K562 (cell line): Measurements from ENCODE around the gene MYO1F. TPM values are rescaled to one million over a fixed set of nuclear protein-coding genes. Genes with fewer than 3 reads are reported as not detected.

Source experiments
- ATAC-seq: fragments of 200-7000 bp; cut with Tn5 transposase; 3 replicates; pipeline ENCODE4 v1.9.1; 2020; ENCODE audit warnings: moderate library complexity
- BruUV-seq: library from RNA; stranded (reverse); fragments of 400-500 nt; replicated peaks from 2 replicates; lab custom pipeline; 2021; lab: Mats Ljungman, UMichigan
- CTCF ChIA-PET: fragments of 300-600 bp; formaldehyde crosslinking; extraction: SDS; loops from one replicate; lab custom pipeline; 2021; ENCODE audit warnings: low intra/inter-chr PET ratio; lab: Yijun Ruan, JAX
- POLR2A ChIA-PET: fragments of 300-600, 350-650 bp; sonication (Branson Sonifier 250); formaldehyde crosslinking; extraction: SDS; loops from one replicate; lab custom pipeline; 2021; ENCODE audit warnings: antibody characterized with exemption, inconsistent platforms; lab: Yijun Ruan, JAX
- DNase-seq, 4 experiments: peaks; one replicate each; pipeline versions ENCODE4 v3.0.0 to v3.0.0-alpha.2; 2011 to 2018; ENCODE audit warnings: low spot score in 3 of 4, mixed read lengths in 3 of 4; ENCODE audit errors: extremely low read depth in 1 of 4
- FAIRE-seq: peaks from 2 replicates; lab custom pipeline; 2011; peaks lifted over from hg19 to GRCh38; lab: Jason Lieb, UNC
- H2AFZ ChIP-seq: 2 replicates; pipeline ENCODE4 v1.6.0; 2011; ENCODE audit warnings: low read depth, low read length, control low read depth, inconsistent platforms
- H3K27ac ChIP-seq: fragments of 200-600 bp; 3 replicates; pipeline ENCODE4 v1.8.0; 2011; ENCODE audit warnings: low read depth, mild to moderate bottlenecking, control low read depth, inconsistent platforms, low read length, moderate library complexity, mixed read lengths; ENCODE audit errors: extremely low read depth
- H3K27me3 ChIP-seq, 2 experiments: fragments of 300-600 bp in 1 of 2; 2 replicates in 1 of 2; 3 replicates in 1 of 2; pipeline versions ENCODE4 v1.6.0 to v1.8.0; 2011; ENCODE audit warnings: inconsistent platforms in 2 of 2, low read length in 2 of 2, mild to moderate bottlenecking in 1 of 2, mixed read lengths in 1 of 2, moderate library complexity in 1 of 2; ENCODE audit not compliant: control insufficient read depth in 2 of 2, insufficient read depth in 2 of 2
- H3K36me3 ChIP-seq: fragments of 300-600 bp; 3 replicates; pipeline ENCODE4 v1.8.0; 2011; ENCODE audit warnings: mild to moderate bottlenecking, low read length, inconsistent platforms; ENCODE audit not compliant: control insufficient read depth, insufficient read depth
- H3K4me1 ChIP-seq, 2 experiments: fragments of 200-600 bp in 1 of 2; replicated peaks in 1 of 2; 2 replicates in 1 of 2; 3 replicates in 1 of 2; pipeline versions ENCODE4 v1.5.1 to v1.8.0; 2011; ENCODE audit warnings: inconsistent platforms in 2 of 2, low read length in 2 of 2, mild to moderate bottlenecking in 1 of 2, mixed read lengths in 1 of 2, moderate library complexity in 1 of 2; ENCODE audit not compliant: control insufficient read depth in 2 of 2, insufficient read depth in 2 of 2
- H3K4me2 ChIP-seq: 2 replicates; pipeline ENCODE4 v1.6.1; 2011; ENCODE audit warnings: low read length, control low read depth, inconsistent platforms, mixed read lengths; ENCODE audit not compliant: insufficient read depth
- H3K4me3 ChIP-seq: fragments of 200-600 bp; sonication (generic), shearing (Covaris generic); 2 replicates; pipeline ENCODE4 v1.5.1; 2016; ENCODE audit warnings: control low read depth, inconsistent platforms
- H3K79me2 ChIP-seq: fragments of 200-600 bp; 3 replicates; pipeline ENCODE4 v1.8.0; 2011; ENCODE audit warnings: low read length, inconsistent platforms; ENCODE audit not compliant: control insufficient read depth, insufficient read depth
- H3K9ac ChIP-seq, 2 experiments: 2 replicates each; pipeline versions ENCODE4 v1.6.0 to v1.6.1; 2011; ENCODE audit warnings: low read depth in 2 of 2, low read length in 2 of 2, control low read depth in 1 of 2, inconsistent platforms in 1 of 2, mild to moderate bottlenecking in 1 of 2, mixed read lengths in 1 of 2; ENCODE audit not compliant: insufficient read depth in 1 of 2
- H3K9me1 ChIP-seq: one replicate; pipeline ENCODE4 v1.6.0; 2011; ENCODE audit warnings: inconsistent platforms, mild to moderate bottlenecking, low read length, moderate library complexity; ENCODE audit not compliant: control insufficient read depth, insufficient read depth
- H3K9me3 ChIP-seq: replicated peaks from 2 replicates; pipeline ENCODE4 v1.5.1; 2011; ENCODE audit warnings: low read depth, low read length, inconsistent platforms; ENCODE audit not compliant: control insufficient read depth, insufficient read depth
- H4K20me1 ChIP-seq: replicated peaks from 2 replicates; pipeline ENCODE4 v1.6.1; 2011; ENCODE audit warnings: low read length, inconsistent platforms, mixed read lengths; ENCODE audit not compliant: control insufficient read depth, insufficient read depth
- BHLHE40 ChIP-seq: IDR thresholded peaks from 2 replicates; pipeline ENCODE4 v1.6.1; 2011; ENCODE audit warnings: low read length, improper control_type of control experiment
- CCNT2 ChIP-seq: IDR thresholded peaks from 2 replicates; pipeline ENCODE4 v1.6.1; 2011; ENCODE audit warnings: borderline replicate concordance, low read depth, mild to moderate bottlenecking, moderate library complexity, mixed read lengths, low read length; ENCODE audit not compliant: insufficient read length; ENCODE audit errors: extremely low read depth
- RNF2 ChIP-seq: sonication (generic); IDR thresholded peaks from 2 replicates; pipeline ENCODE4 v1.6.1; 2016
- SREBF1 ChIP-seq: fragments of 150-350 bp; IDR thresholded peaks from 2 replicates; pipeline ENCODE4 v1.6.1; 2014; ENCODE audit warnings: antibody characterized with exemption, low read depth, low read length, borderline replicate concordance
- WGBS: fragments of 100-300 bp; shearing (Covaris generic); methylation state at CpG from one replicate; pipeline ENCODE4 v1.1.6; 2016; ENCODE audit warnings: low coverage, mixed read lengths; ENCODE audit not compliant: insufficient coverage; ENCODE audit errors: missing lambda C conversion rate; 5-methylcytosine and 5-hydroxymethylcytosine counted together
- in situ Hi-C: fragments of 300-500 bp; cut with MboI; formaldehyde crosslinking; loops from 4 replicates; pipeline ENCODE4 v1.15.0; 2018; ENCODE audit warnings: inconsistent platforms, mixed read lengths
- intact Hi-C: fragments of 100-400 bp; cut with micrococcal nuclease; formaldehyde crosslinking; loops from 2 replicates; pipeline ENCODE4 v1.14.2; 2022
- polyA plus RNA-seq, 8 experiments: library from polyadenylated mRNA; depleted of rRNA in 4 of 8; stranded (reverse) in 5 of 8; unstranded in 3 of 8; fragments of >200 nt; fragmentation: Nextera tagmentation in 2 of 8; fragmentation: Illumina TruSeq in 1 of 8; extraction: Ambion mirVana in 2 of 8; extraction: Trizol in 1 of 8; gene quantifications; 2 replicates each; pipeline versions ENCODE4 v1.2.1 to v1.2.3, GENCODE V29; 2011 to 2014; ENCODE audit warnings: inconsistent platforms in 1 of 8, missing spikeins in 1 of 8
- total RNA-seq, 7 experiments: library from RNA; depleted of rRNA in 6 of 7; stranded (reverse); fragments of >200 nt in 6 of 7; fragmentation: Illumina TruSeq in 2 of 7; extraction: Trizol in 2 of 7; gene quantifications; 2 replicates each; pipeline versions ENCODE4 v1.2.1 to v1.2.3, GENCODE V29; 2011 to 2021; ENCODE audit warnings: low replicate concordance in 1 of 7
- TF ChIP-seq, protein P1 (sequence below): conservative IDR thresholded peaks from 2 replicates; pipeline ENCODE4 v1.6.1; 2011; ENCODE audit warnings: low read depth, mild to moderate bottlenecking, low read length; ENCODE audit not compliant: control insufficient read depth

MYO1F gene
- total and polyA plus RNA-seq, 9 of the 15 experiments (the other 6 are each of a cell fraction or from before 2014, with no cell fraction given) = 0.78 to 9.4 (median 4.3) TPM

DNA sequence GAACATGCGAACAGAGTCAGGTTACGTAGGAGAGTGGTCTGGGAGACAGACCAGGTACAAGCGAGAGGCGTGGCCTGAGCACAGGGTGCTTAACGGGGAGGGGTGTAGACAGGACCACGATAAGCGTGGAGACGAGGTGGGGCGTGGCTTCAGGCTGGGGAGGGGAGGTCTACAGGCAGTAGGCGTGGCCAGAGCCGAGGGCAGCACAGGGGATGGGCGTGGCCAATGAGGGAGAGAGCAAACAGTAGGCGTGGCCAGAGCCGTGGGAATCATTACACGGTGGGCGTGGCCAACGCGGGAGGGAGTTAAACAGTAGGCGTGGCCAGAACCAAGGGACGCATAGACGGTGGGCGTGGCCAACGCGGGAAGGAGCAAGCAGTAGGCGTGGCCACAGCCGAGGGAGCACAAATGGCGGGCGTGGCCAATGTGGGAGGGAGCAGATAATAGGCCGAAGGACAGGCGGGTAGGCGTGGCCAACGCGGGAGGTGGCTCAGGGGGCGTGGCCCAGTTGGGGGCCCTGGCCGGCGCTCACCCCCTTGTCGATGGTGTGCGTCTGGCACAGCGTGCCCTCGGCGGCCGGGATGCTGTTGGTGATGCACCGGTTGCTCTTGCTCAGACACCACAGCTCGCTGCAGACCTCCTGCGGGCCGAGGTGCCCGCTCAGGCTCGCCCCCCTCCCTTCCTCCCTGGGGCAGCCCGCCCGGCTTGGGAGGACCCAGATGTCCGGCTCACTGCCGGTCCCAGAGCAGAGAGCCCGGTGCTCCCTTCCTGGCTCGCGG, 15.2 kb upstream of the MYO1F start (continued):
- TF ChIP-seq CCNT2 (peak; percentile 38), RNF2 (no peak)

DNA sequence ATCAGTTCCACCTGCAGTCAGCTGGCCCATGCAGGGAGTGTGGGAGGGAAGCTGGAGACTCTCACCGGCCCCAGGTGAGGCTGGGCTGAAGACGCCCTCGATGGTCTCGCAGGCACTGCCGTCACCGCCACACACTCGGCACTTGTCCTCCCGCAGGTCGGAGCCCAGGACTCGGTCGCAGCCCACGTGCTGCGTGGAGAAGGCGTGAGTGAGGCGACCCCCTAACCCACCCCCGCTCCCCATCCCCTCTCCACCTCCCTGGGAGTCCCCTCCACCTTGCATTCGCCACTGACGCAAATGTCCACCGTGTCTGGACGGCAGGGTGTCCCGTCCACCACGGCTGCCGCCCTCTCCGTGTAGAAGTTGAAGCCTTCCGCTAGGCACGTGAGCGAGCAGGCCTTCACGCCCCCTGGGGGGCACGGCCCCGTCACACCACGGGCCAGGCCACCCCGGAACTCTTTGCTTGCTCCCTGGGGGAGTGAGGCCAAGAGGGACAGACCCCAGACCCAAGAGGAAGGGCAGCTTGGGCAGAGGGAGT, 12.0 kb upstream of the MYO1F start:
- 4% methylated on average over 24 of the region's 32 CpGs for WGBS
- Histone ChIP-seq H4K20me1 (peaks cover 8% of the 10 kb centered on the region; the same call in 1 of the 2 replicates), H3K79me2 (no peaks in the 10 kb centered on the region)
- CTCF ChIA-PET = no interaction called here
- BruUV-seq = no TSS peak
- TF ChIP-seq BHLHE40 (peak; percentile 47; the same call in 1 of the 2 replicates), SREBF1 (no peak)
- TF ChIP-seq, protein P1, sequence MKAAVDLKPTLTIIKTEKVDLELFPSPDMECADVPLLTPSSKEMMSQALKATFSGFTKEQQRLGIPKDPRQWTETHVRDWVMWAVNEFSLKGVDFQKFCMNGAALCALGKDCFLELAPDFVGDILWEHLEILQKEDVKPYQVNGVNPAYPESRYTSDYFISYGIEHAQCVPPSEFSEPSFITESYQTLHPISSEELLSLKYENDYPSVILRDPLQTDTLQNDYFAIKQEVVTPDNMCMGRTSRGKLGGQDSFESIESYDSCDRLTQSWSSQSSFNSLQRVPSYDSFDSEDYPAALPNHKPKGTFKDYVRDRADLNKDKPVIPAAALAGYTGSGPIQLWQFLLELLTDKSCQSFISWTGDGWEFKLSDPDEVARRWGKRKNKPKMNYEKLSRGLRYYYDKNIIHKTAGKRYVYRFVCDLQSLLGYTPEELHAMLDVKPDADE = no peak
- TF ChIP-seq, all 486 proteins: peak for 1
- POLR2A ChIA-PET = no interaction called here
- H2AFZ ChIP-seq = no peak overlapping the region
- no peak overlapping the region for H3K4me2 ChIP-seq
- H3K27ac ChIP-seq = no peak overlapping the region
- no peak overlapping the region; a peak in 1 of 4 replicates for H3K9ac ChIP-seq
- intact Hi-C loops = no loop called here
- H3K4me1 ChIP-seq = peaks cover 6 to 41% of the 10 kb centered on the region in 2 experiments; a peak in 4 of 5 replicates
- DNase-seq (no peak), ATAC-seq (no peak), FAIRE-seq (no peak)
- no peaks in the 10 kb centered on the region for H3K36me3 ChIP-seq
- H3K27me3 ChIP-seq = peaks cover 9 to 28% of the 10 kb centered on the region in 2 experiments; a peak in 3 of 5 replicates
- no peaks in the 10 kb centered on the region; the same call in 1 of the 2 replicates for H3K9me3 ChIP-seq
- H3K9me1 ChIP-seq = no peaks in the 10 kb centered on the region
- no peak overlapping the region for H3K4me3 ChIP-seq
- in situ Hi-C loops = no loop called here
